Caco-2 (cell line): ENCODE measurements around the gene PIAS3. TPM values are rescaled to one million over a fixed set of nuclear protein-coding genes. Genes with fewer than 3 reads are reported as not detected.
A peak's percentile ranks its signal among the peaks of the same experiment; 100 is the strongest.

Experiments
- BruUV-seq: library from RNA; stranded (reverse); fragments of 400-500 nt; replicated peaks from 2 replicates; lab custom pipeline; 2021; lab: Mats Ljungman, UMichigan
- CTCF ChIA-PET: fragments of 300-600 bp; sonication (Branson Sonifier 250); formaldehyde crosslinking; loops from one replicate; lab custom pipeline; 2022; ENCODE audit warnings: antibody characterized with exemption; lab: Charles Lee
- POLR2A ChIA-PET: fragments of 300-600 bp; sonication (Branson Sonifier 250); formaldehyde crosslinking; loops from one replicate; lab custom pipeline; 2022; ENCODE audit warnings: antibody characterized with exemption; lab: Charles Lee
- DNase-seq, 2 experiments: peaks; one replicate each; pipeline versions ENCODE4 v3.0.0 to v3.0.0-alpha.2; 2020 to 2022
- H3K27me3 ChIP-seq: replicated peaks from 2 replicates; pipeline ENCODE4 v1.6.0; 2011; ENCODE audit warnings: low read length; ENCODE audit not compliant: control insufficient read depth, insufficient read depth
- H3K36me3 ChIP-seq: 2 replicates; pipeline ENCODE4 v1.5.1; 2011; ENCODE audit warnings: low read length; ENCODE audit not compliant: control insufficient read depth, insufficient read depth
- H3K4me1 ChIP-seq: fragments of 250-450 bp; sonication (Bioruptor Pico); 2 replicates; pipeline ENCODE4 v1.5.1; 2020; ENCODE audit warnings: mild to moderate bottlenecking
- H3K4me3 ChIP-seq: 2 replicates; pipeline ENCODE4 v1.5.1; 2011; ENCODE audit warnings: low read depth, mild to moderate bottlenecking, control low read depth, low read length
- H3K9me3 ChIP-seq: fragments of 250-450 bp; sonication (Bioruptor Pico); 2 replicates; pipeline ENCODE4 v1.5.1; 2020; ENCODE audit warnings: mild to moderate bottlenecking, moderate library complexity
- H3K27ac Mint-ChIP-seq: one replicate; pipeline ENCODE4 v1.8.0; 2022; ENCODE audit warnings: mixed read lengths; ENCODE audit not compliant: unreplicated experiment
- H3K27me3 Mint-ChIP-seq: one replicate; pipeline ENCODE4 v1.8.0; 2022; ENCODE audit warnings: mixed read lengths; ENCODE audit not compliant: insufficient read depth, unreplicated experiment
- H3K36me3 Mint-ChIP-seq: one replicate; pipeline ENCODE4 v1.8.0; 2022; ENCODE audit warnings: mild to moderate bottlenecking, mixed read lengths; ENCODE audit not compliant: insufficient read depth, unreplicated experiment
- H3K4me1 Mint-ChIP-seq: one replicate; pipeline ENCODE4 v1.8.0; 2022; ENCODE audit warnings: low read depth, mixed read lengths; ENCODE audit not compliant: unreplicated experiment
- H3K4me3 Mint-ChIP-seq: one replicate; pipeline ENCODE4 v1.8.0; 2022; ENCODE audit warnings: mild to moderate bottlenecking, moderate library complexity, mixed read lengths; ENCODE audit not compliant: unreplicated experiment
- H3K9me3 Mint-ChIP-seq: one replicate; pipeline ENCODE4 v1.8.0; 2022; ENCODE audit warnings: mixed read lengths; ENCODE audit not compliant: unreplicated experiment
- intact Hi-C: fragments of 100-400 bp; cut with micrococcal nuclease; formaldehyde crosslinking; loops from one replicate; pipeline ENCODE4 v1.10.0; 2022; ENCODE audit not compliant: unreplicated experiment
- total RNA-seq: library from RNA; stranded (reverse); gene quantifications from 2 replicates; pipeline ENCODE4 v1.2.3, GENCODE V29; 2022
- TF ChIP-seq, protein P1 (sequence below), 2 experiments: fragments of 200-600 bp in 1 of 2; IDR thresholded peaks; 1 replicate in 1 of 2; 2 replicates in 1 of 2; pipeline versions ENCODE4 v1.5.1 to v1.8.0; 2011 to 2022; ENCODE audit warnings: antibody characterized with exemption in 1 of 2, control low read depth in 1 of 2, inconsistent platforms in 1 of 2, low read depth in 1 of 2, low read length in 1 of 2, mild to moderate bottlenecking in 1 of 2, moderate library complexity in 1 of 2; ENCODE audit not compliant: insufficient read depth in 1 of 2, severe bottlenecking in 1 of 2, unreplicated experiment in 1 of 2

PIAS3 gene
- total RNA-seq, 1 experiment from 2014 or later = 22.0 TPM

DNA sequence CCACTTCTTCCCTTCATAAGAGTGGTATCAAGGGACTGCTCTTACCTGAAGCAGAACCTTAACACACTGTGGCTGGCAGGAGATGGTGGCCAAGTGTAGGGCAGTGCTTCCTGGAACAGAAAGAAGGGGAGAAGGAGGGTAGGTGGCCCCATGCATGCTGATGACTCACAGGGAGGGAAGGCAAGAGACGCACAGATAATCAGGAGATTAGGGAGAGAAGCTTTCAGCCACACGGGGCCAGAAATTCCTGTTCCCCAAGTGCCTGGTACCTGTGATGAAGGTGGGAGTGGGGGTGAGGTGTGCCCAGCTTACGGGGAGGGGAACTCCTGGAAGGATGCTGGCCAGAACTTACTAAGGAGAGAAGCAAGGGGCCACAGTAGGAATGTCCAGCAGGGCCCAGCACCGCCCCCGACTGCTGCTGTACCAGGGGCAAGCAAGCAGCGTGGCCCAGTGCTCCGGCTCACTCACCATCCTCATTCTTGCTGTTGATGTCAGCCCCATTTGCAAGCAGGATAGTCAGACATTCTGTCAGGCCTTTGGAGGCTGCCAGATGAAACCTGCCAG is 19.1 kb upstream of the PIAS3 start:
- no peaks in the 10 kb centered on the region for H3K27me3 ChIP-seq
- H3K4me3 ChIP-seq = no peak overlapping the region
- H3K4me3 Mint-ChIP-seq = peak overlapping the region; percentile 10
- H3K9me3 Mint-ChIP-seq = no peaks in the 10 kb centered on the region
- TF ChIP-seq, protein P1, sequence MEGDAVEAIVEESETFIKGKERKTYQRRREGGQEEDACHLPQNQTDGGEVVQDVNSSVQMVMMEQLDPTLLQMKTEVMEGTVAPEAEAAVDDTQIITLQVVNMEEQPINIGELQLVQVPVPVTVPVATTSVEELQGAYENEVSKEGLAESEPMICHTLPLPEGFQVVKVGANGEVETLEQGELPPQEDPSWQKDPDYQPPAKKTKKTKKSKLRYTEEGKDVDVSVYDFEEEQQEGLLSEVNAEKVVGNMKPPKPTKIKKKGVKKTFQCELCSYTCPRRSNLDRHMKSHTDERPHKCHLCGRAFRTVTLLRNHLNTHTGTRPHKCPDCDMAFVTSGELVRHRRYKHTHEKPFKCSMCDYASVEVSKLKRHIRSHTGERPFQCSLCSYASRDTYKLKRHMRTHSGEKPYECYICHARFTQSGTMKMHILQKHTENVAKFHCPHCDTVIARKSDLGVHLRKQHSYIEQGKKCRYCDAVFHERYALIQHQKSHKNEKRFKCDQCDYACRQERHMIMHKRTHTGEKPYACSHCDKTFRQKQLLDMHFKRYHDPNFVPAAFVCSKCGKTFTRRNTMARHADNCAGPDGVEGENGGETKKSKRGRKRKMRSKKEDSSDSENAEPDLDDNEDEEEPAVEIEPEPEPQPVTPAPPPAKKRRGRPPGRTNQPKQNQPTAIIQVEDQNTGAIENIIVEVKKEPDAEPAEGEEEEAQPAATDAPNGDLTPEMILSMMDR (IDR thresholded peaks at IDR 0.05; ENCODE audit: insufficient read depth in 1 of 2, low read depth in 1 of 2, low read length in 1 of 2, severe bottlenecking in 1 of 2, unreplicated experiment in 1 of 2) = no peak
- peaks cover 10% of the 10 kb centered on the region for H3K4me1 Mint-ChIP-seq
- H3K27ac Mint-ChIP-seq = peak overlapping the region; percentile 61
- H3K27me3 Mint-ChIP-seq = peaks cover 3% of the 10 kb centered on the region
- DNase-seq = peak; percentile 20 to 59
- H3K36me3 Mint-ChIP-seq = no peaks in the 10 kb centered on the region
- BruUV-seq = no TSS peak
- H3K36me3 ChIP-seq = no peaks in the 10 kb centered on the region
- CTCF ChIA-PET = no interaction called here
- POLR2A ChIA-PET = no interaction called here
- peaks cover 13% of the 10 kb centered on the region for H3K4me1 ChIP-seq
- intact Hi-C loops = no loop called here
- H3K9me3 ChIP-seq = no peaks in the 10 kb centered on the region

DNA sequence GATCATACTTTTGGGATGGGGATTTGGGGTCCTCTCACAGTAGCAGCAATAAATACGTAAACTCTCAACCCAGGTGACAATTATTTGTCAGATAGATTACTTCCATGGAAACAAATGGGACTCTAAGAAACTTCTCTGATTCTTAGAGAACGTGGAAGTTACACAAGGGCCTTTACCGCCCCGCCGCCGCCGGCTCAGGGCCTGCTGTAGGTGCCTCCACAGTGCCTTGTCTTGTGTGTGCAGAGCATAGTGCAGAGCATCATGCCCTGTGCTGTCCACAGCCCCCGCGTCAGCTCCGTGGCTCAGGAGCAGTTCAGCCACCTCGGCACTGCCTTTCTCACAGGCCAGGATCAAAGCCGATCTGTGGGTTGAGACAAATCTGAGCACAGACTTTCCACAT is 15.8 kb upstream of the PIAS3 start:
- H3K27me3 Mint-ChIP-seq = no peaks in the 10 kb centered on the region
- ChIA-PET CTCF (interaction anchor here (0.7 kb wide), 1 partner anchor 29 kb away, joined by 5 read pairs; the partner anchor contains the start of gene NUDT17), POLR2A (interaction anchor here (0.5 kb wide), 1 partner anchor 51 kb away, joined by 3 read pairs; the partner anchor contains the start of gene RNF115)
- intact Hi-C loops = no loop called here
- Histone ChIP-seq H3K27me3 (no peaks in the 10 kb centered on the region), H3K36me3 (no peaks in the 10 kb centered on the region), H3K9me3 (no peaks in the 10 kb centered on the region), H3K4me3 (no peak overlapping the region), H3K4me1 (peaks cover 22% of the 10 kb centered on the region)
- no TSS peak for BruUV-seq
- H3K4me3 Mint-ChIP-seq = no peak overlapping the region
- no peaks in the 10 kb centered on the region for H3K9me3 Mint-ChIP-seq
- no peaks in the 10 kb centered on the region for H3K36me3 Mint-ChIP-seq
- TF ChIP-seq, protein P1 (IDR thresholded peaks at IDR 0.05; ENCODE audit: insufficient read depth in 1 of 2, low read depth in 1 of 2, low read length in 1 of 2, severe bottlenecking in 1 of 2, unreplicated experiment in 1 of 2) = no peak
- peaks cover 10% of the 10 kb centered on the region for H3K4me1 Mint-ChIP-seq
- DNase-seq = no peak
- H3K27ac Mint-ChIP-seq = no peak overlapping the region

DNA sequence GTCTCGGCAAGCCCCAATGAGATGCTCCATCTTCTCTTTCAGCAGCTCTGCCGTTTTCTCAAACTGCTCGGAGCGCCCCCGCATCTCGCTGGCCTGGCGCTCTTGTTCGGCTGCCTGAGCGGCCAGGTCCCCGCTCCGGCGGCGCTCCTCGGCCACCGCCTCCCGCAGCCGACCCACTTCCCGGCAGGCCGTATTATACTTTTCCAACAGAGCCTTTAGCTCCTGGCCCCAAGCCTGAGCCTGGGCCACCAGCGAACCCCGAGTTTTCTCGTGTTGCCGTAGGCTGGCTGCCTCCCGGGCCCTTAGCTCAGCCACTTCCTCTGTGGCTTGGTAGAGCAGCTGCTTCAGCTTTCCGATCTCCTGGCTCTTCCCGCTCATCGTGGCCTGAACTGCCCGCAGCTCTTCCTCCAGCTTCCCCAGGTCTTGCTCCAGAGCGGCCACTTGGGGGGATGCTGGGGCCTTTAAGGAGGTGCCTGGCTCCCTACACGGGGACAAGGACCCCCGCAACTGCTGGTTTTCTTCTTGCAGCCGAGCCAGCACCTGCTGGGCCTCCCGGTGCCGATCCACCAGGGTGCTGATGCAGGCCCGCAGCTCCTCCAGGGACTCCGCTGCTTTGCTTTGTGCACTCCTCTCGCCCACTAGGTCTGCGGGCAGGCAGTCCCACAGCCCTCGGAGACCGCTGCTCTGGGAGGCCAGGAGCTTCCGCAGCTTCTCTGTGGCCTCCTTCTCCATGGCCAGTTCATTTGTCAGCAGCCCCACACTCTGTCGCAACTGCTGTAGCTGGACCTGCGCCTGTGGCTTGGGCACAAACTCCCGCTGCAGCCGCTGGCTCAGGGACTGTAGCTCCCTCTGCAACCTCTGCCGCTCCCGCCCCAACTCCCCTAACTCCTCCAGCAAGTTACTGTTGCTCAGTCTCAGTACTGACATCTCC is 13.4 kb upstream of the PIAS3 start:
- TF ChIP-seq, protein P1 (IDR thresholded peaks at IDR 0.05; ENCODE audit: insufficient read depth in 1 of 2, low read depth in 1 of 2, low read length in 1 of 2, severe bottlenecking in 1 of 2, unreplicated experiment in 1 of 2) = no peak
- no peaks in the 10 kb centered on the region for H3K36me3 ChIP-seq
- CTCF ChIA-PET = no interaction called here
- no peaks in the 10 kb centered on the region for H3K9me3 ChIP-seq
- H3K4me3 ChIP-seq = no peak overlapping the region
- no peak for DNase-seq
- H3K27ac Mint-ChIP-seq = no peak overlapping the region
- BruUV-seq = no TSS peak
- no peaks in the 10 kb centered on the region for H3K27me3 ChIP-seq
- peaks cover 13% of the 10 kb centered on the region for H3K4me1 ChIP-seq
- POLR2A ChIA-PET = interaction anchor here (1.2 kb wide), 1 partner anchor 10 kb away, joined by 3 read pairs; no protein-coding TSS in a partner anchor
- H3K9me3 Mint-ChIP-seq = no peaks in the 10 kb centered on the region
- H3K36me3 Mint-ChIP-seq = no peaks in the 10 kb centered on the region
- H3K4me3 Mint-ChIP-seq = no peak overlapping the region
- no peaks in the 10 kb centered on the region for H3K4me1 Mint-ChIP-seq
- intact Hi-C loops = no loop called here
- no peaks in the 10 kb centered on the region for H3K27me3 Mint-ChIP-seq
